Activated naive CD4-positive, alpha-beta T cell treated with anti-CD3 and anti-CD28 coated beads, Interleukin-2, amount 50 U/mL, for 72 hours (primary cell): Measurements from ENCODE around the gene POLR2F. TPM values are rescaled to one million over a fixed set of nuclear protein-coding genes. Genes with fewer than 3 reads are reported as not detected.

Experiments
- ATAC-seq, 2 donors: fragments of 150-1000 bp; cut with Tn5 transposase; 2 replicates each; pipeline ENCODE4 v1.10.0; 2021; ENCODE audit warnings: mild to moderate bottlenecking in 2 of 2, moderate library complexity in 2 of 2
- DNase-seq, 2 donors: peaks; one replicate each; pipeline ENCODE4 v3.0.0; 2021 to 2022; ENCODE audit warnings: low spot score in 2 of 2
- H3K27ac Mint-ChIP-seq, 2 donors: one replicate each; pipeline ENCODE4 v1.8.0; 2022; ENCODE audit warnings: mild to moderate bottlenecking in 2 of 2, mixed read lengths in 2 of 2
- H3K36me3 Mint-ChIP-seq, 2 donors: one replicate each; pipeline ENCODE4 v1.8.0; 2022; ENCODE audit warnings: mixed read lengths in 2 of 2
- H3K9me3 Mint-ChIP-seq, 2 donors: one replicate each; pipeline ENCODE4 v1.8.0; 2022; ENCODE audit warnings: mixed read lengths in 2 of 2
- total RNA-seq, 2 donors: library from RNA; stranded (reverse); gene quantifications; one replicate each; pipeline ENCODE4 v1.2.3, GENCODE V29; 2022

Gene POLR2F
- total RNA-seq, 2 donors from 2014 or later, result 55.3 to 70.3 TPM

DNA sequence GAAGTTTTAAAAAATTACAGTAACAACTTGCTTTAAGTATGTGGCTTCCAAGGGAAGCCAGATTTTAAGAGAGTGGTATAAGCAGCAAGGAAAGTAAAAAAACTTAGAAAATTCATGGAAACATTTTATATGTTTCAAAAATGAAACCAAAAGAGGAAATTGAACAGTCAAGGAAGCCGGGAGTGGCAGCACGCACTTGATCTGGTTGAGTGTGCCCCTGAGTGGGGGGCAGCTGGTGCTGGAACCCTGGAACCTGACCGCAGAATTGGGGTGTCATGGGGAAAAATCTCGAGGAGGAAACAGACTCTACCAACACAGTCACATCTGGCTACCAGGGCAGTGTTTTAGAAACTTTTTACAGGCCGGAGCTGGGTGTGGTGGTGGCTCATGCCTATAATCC is 33.4 kb upstream of the POLR2F start:
- peak overlapping the region; percentile 90 to 95 for H3K27ac Mint-ChIP-seq
- H3K9me3 Mint-ChIP-seq, result no peaks in the 10 kb centered on the region
- no peaks in the 10 kb centered on the region for H3K36me3 Mint-ChIP-seq
- ATAC-seq, result no peak
- DNase-seq, result no peak

DNA sequence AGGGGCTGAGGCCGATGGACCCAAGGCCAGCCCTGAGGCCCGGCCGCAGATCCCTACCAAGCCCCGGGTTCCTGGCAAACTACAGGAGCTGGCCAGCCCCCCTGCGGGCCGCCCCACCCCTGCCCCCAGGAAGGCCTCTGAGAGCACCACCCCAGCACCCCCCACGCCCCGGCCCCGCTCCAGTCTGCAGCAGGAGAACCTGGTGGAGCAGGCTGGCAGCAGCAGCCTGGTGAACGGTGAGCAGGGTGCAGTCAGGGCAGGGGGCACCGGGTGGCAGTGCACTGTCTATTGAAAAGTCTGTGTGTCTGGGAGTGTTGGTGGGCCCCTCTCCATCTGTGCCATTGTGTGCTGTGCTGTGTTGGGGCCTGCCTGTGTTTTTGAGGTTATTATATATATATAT is 31.3 kb upstream of the POLR2F start:
- no peak for ATAC-seq

DNA sequence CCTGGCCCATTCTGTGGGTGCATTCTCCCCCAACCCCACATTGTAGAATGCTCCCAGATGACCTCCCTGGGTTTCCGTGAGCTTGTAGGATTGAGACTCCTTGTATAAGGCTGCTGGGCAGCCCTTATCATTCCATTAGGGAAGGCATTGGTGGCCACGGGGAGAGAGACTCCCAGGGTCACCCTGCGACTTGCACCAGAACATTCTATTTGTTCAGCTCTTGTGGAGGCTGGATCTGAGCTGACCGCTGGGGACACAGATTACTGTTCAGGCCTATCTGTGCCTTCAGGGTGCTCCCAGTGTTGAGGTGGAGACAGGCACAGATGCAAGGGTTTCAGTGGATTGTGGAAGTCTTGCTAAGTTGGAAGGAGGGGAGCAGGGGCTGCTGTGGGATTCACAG is 29.6 kb upstream of the POLR2F start:
- Mint-ChIP-seq H3K9me3 (no peaks in the 10 kb centered on the region), H3K27ac (peak overlapping the region; percentile 27 to 44), H3K36me3 (no peaks in the 10 kb centered on the region)
- ATAC-seq, result no peak
- DNase-seq, result no peak

More for the DNA sequence above, 31.3 kb upstream of the POLR2F start:
- no peaks in the 10 kb centered on the region for H3K9me3 Mint-ChIP-seq
- no peak overlapping the region for H3K27ac Mint-ChIP-seq
- no peak for DNase-seq
- H3K36me3 Mint-ChIP-seq, result no peaks in the 10 kb centered on the region

DNA sequence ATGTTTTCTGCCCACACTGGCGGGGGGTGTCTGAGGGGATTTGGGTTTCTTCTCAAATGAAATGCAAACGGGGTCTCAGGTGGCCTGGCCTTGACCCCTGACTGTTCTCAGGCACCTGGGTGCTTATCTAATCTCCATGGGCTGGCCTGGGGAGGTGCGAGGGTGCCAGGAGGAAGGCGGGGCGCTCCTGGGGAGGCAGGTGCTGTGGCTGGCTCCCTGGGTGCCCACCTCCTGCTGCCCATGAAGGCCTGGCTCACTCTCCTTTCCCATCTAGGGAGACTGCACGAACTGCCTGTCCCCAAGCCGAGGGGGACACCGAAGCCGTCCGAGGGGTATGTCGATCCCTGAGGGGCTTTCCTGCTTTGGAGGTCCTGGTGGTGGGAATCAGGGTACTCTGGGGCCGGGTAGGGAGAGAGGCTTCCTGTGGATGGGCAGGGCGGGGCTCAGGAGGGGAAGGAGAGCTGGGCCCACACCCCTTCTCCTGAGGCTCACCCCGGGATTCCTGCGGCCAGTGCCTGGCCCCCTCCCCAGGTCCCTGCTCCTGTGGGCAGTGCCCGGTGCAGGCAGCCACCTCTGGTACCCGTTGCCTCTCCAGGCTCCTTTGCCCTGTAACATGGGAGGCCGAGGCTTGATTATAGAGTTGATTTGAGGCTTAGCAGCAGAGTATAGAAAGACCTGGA is 29.0 kb upstream of the POLR2F start:
- ATAC-seq (no peak), DNase-seq (no peak)
- Mint-ChIP-seq H3K36me3 (no peaks in the 10 kb centered on the region), H3K27ac (peak overlapping the region in 1 of 2 donors; percentile 27), H3K9me3 (no peaks in the 10 kb centered on the region)

DNA sequence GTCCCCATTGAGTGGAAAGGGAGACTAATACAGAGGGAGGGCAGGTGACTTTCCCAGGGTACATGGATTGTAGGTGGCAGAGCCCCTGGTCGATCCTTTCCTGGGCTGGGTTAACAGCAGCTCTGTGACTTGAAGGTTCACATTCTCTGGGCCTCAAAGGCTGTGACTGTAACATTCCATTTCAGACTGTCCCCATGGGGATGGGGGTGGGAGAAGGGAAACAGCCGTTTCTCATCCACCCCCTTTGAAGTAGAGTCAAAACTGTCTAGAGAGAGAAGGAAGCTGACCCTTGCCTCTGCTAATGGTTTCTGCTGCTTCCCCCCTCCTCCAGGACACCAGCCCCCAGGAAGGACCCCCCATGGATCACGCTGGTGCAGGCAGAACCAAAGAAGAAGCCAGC is 28.2 kb upstream of the POLR2F start:
- no peak for DNase-seq
- no peak overlapping the region for H3K27ac Mint-ChIP-seq

DNA sequence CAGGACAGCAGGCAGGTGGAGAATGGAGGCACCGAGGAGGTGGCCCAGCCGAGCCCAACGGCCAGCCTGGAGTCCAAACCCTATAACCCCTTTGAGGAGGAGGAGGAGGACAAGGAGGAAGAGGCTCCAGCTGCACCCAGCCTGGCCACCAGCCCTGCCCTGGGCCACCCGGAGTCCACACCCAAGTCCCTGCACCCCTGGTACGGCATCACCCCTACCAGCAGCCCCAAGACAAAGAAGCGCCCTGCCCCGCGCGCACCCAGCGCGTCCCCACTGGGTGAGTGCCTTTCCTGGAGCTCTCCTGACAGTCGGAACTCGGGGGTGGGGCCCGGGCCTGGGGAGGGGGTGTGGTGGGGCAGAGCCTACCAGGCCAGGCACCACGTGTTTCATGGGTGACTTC is 27.7 kb upstream of the POLR2F start:
- ATAC-seq, result no peak
- no peak overlapping the region for H3K27ac Mint-ChIP-seq

More for the DNA sequence above, 28.2 kb upstream of the POLR2F start:
- no peak for ATAC-seq
- H3K36me3 Mint-ChIP-seq, result no peaks in the 10 kb centered on the region
- no peaks in the 10 kb centered on the region for H3K9me3 Mint-ChIP-seq

DNA sequence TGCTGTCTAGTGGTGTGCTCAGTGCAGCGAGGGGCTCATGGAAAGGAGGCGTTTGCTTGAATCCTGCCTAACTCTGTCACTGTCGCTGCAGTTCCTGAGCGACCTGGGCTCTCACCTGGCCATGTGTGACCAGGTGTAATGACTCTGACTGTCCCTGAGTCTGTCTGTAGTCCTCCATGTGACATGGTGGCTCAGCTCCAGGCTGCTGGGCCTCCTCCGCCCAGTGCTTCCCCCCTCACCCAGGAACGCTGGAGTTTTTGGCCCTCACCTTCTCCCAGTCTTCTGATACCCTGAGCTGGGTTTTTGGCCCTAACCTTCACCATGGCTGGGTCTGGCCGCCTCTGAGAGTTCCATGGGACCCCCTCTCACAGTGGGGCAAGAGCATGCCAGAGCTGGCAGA is 27.1 kb upstream of the POLR2F start:
- no peaks in the 10 kb centered on the region for H3K9me3 Mint-ChIP-seq
- DNase-seq, result no peak
- peak overlapping the region in 1 of 2 donors; percentile 40 for H3K27ac Mint-ChIP-seq
- no peaks in the 10 kb centered on the region for H3K36me3 Mint-ChIP-seq
- ATAC-seq, result no peak

More for the DNA sequence above, 27.7 kb upstream of the POLR2F start:
- no peak for DNase-seq
- no peaks in the 10 kb centered on the region for H3K36me3 Mint-ChIP-seq
- no peaks in the 10 kb centered on the region for H3K9me3 Mint-ChIP-seq

DNA sequence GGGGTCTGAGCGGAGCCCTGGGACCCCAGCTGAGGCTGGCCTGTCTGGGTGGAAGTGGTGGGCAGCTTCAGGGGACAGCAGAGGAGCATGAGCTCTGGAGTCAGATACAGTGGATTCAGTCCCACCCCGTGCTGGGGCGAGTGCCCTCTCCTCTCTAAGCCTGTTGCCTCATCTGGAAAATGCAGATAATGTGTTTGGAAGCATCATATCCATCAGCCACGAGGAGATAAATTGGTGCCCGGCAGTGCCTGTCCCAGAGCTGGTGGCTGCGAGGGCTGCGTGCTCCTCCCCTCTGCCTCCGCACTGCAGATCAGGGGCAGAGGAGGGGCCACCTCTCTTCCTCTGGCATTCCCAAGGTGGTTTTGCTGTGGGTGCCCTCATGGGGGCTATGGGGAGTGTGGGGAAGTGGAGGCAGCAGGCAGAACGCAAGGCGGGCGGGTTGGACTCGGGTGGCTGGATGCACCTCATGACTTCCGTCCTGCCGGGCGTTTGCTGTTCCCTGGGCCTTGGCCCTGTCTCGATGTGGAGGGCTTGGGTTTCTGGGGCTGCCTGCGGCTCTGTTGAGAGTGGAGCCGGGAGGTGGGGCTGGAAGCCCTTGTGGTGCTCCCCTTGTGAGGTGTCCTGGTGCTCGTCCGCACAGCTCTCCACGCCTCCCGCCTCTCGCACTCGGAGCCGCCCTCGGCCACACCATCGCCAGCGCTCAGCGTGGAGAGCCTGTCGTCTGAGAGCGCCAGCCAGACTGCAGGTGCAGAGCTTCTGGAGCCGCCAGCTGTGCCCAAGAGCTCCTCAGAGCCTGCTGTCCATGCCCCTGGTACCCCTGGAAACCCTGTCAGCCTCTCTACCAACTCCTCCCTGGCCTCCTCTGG is 26.5 kb upstream of the POLR2F start:
- Mint-ChIP-seq H3K36me3 (no peaks in the 10 kb centered on the region), H3K27ac (peak overlapping the region in 1 of 2 donors; percentile 40), H3K9me3 (no peaks in the 10 kb centered on the region)
- ATAC-seq (no peak), DNase-seq (no peak)

DNA sequence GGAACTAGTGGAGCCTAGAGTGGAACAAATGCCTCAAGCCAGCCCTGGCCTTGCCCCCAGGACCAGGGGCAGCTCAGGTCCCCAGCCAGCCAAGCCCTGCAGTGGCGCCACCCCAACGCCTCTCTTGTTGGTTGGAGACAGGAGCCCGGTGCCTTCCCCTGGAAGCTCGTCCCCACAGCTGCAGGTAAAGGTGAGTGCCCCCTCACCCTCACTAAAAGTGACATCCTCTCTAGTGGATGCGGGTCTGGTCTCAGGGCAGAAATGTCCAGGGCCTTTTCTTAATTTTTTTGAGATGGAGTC is 25.9 kb upstream of the POLR2F start:
- DNase-seq, result no peak
- no peaks in the 10 kb centered on the region for H3K36me3 Mint-ChIP-seq
- ATAC-seq, result no peak
- H3K9me3 Mint-ChIP-seq, result no peaks in the 10 kb centered on the region
- H3K27ac Mint-ChIP-seq, result no peak overlapping the region

DNA sequence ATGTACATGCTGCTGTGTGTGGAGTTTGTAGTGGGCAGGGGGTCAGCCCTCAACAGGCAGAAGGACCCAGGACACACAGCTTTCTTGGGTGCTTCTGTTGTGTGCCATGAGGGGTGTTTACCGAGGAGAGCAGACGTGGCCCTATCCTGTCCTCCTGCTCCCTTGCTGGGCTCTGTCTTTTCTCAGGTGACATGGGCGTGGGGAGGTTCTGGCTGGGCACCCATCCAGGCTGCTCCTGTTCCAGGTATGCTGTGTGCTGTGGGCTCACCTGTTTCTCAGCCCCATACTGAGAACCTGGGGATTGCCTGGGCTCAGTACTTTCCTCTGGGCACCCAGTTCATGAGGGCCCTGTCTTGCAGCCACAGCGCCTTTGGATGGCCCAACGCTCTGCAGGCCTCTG is 24.1 kb upstream of the POLR2F start:
- DNase-seq (no peak), ATAC-seq (no peak)
- peak overlapping the region in 1 of 2 donors; percentile 69 for H3K27ac Mint-ChIP-seq
- H3K9me3 Mint-ChIP-seq, result no peaks in the 10 kb centered on the region
- H3K36me3 Mint-ChIP-seq, result no peaks in the 10 kb centered on the region

DNA sequence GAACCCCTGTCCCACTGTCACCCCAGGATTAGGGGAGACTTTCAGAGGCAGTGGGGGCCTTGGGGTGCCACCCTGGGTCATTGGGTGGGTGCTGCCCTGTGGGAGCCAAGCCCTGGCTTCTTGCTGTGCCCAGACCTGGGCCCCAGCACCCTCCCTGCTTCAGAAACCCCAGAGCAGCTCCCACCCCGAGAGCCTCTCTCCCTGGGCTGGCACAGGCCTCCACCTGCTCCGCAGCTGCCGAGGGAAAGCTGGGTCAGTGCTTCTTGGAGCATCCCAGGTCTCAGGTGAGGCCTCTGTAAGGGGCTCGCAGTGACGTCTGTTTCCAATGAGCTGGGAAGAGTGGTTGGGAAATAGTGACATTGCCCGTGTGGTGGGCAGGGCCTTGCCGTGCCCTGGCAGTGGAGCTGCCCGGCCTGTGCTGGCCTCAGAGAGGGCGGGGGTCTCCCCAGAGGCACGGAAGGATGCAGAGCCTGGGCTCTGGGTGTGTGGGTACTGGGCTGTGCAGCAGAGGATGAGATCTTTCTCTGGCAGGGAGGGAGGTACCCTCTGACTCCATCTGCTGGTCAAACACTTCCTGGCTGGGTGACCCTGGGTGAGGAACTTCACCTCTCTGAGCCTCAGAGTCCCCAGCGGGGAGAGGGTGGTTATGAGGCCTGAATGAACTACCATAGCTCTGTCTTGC is 23.1 kb upstream of the POLR2F start:
- DNase-seq (no peak), ATAC-seq (no peak)
- Mint-ChIP-seq H3K27ac (peak overlapping the region in 1 of 2 donors; percentile 69), H3K9me3 (no peaks in the 10 kb centered on the region), H3K36me3 (no peaks in the 10 kb centered on the region)

DNA sequence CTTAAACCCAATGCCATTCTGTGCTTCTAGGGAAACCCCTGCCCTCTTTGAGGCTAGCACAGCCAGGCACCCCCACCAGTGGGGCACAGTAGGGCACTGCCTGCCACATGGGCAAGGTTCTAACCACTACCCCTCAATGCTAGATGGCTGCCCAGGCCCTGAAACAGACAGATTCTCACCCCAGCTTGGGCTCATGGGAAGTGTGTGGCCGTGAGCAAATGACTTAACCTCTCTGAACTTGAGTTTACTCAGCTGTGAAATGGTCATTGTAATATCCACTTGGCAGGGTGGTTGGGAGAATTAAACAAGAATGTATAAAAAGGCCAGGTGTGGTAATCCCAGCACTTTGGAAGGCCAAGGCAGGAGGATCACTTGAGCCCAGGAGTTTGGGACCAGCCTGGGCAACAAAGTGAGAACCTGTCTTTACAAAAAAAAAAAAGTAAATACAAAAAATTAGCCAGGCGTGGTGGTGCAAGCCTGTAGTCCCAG is 22.5 kb upstream of the POLR2F start:
- ATAC-seq, result no peak
- DNase-seq, result no peak
- Mint-ChIP-seq H3K27ac (peak overlapping the region in 1 of 2 donors; percentile 69), H3K9me3 (no peaks in the 10 kb centered on the region), H3K36me3 (no peaks in the 10 kb centered on the region)

DNA sequence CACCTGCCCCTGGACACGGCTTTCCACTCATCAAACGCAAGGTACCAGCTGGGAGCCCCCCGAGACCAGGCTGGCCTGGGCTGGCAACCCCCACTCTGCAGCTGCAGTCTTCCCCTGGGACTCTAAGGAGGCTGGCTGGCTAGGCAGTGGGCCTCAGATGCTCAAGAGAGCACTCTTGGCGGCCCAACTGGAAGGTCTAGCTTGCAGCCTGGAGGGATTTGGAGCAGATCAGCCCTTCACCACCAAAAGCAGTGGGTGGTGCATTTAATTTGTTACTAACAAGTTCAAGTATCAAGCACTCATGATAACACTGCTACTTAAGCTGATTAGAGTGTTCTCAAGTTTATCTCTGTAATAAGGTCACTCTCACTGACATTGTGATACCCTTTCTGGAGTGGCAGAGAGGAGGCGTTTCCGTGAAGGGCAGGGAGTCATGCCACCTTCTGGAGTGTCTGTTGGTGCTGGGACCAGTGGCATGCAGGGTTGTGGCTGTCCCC is 21.6 kb upstream of the POLR2F start:
- Mint-ChIP-seq H3K9me3 (no peaks in the 10 kb centered on the region), H3K36me3 (no peaks in the 10 kb centered on the region), H3K27ac (peak overlapping the region; percentile 44 to 79)
- ATAC-seq (no peak), DNase-seq (no peak)

DNA sequence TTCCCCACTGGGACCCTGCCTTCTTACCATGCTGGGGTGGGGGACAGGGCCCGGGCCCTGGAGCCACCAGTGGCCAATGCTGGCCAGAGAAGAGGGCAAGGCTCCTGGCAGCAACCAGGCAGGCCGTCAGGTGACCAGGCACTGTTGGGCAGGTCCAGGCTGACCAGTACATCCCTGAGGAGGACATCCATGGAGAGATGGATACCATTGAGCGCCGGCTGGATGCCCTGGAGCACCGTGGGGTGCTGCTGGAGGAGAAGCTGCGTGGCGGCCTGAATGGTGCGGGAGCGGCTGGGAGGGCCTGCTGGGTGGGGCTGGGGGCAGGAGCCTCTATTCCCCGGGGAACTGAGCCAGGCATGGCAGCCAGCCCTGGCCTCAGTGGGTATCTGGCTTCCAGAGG is 21.1 kb upstream of the POLR2F start:
- Mint-ChIP-seq H3K36me3 (no peaks in the 10 kb centered on the region), H3K27ac (peak overlapping the region in 1 of 2 donors; percentile 79), H3K9me3 (no peaks in the 10 kb centered on the region)
- DNase-seq, result no peak
- ATAC-seq, result no peak

DNA sequence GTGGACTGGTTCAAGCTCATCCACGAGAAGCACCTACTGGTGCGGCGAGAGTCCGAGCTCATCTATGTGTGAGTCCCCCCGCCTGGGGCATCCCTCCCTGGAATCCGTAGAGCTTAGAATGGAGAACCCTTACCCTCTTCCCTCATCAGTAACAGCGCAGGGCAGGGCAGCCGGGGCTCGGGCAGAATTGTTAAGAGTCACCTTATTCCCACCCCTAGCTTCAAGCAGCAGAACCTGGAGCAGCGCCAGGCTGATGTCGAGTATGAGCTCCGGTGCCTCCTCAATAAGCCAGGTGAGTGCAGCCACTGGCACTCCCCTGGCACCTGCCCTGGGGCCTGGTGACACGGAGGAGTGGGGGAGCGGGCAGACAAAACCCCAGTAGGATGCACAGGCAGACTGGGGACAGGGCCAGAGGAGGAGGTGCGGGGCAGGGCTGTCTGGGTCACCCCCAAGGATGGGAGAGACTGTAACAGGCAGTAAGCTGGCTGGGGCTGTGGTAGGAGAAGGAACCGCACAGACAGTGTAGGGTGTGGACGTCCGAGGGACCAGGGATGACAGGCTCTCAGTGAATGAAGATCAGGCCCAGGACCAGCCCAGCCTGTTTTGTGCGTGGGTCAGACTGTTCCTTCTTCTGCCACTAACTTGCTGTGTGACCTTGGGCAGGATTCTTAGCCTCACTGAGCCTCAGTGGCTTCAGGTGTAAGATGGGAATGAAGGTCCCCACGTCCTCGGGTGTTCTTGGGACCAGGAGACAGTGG is 20.5 kb upstream of the POLR2F start:
- Mint-ChIP-seq H3K27ac (peak overlapping the region in 1 of 2 donors; percentile 71), H3K9me3 (no peaks in the 10 kb centered on the region), H3K36me3 (no peaks in the 10 kb centered on the region)
- ATAC-seq (no peak), DNase-seq (no peak)

DNA sequence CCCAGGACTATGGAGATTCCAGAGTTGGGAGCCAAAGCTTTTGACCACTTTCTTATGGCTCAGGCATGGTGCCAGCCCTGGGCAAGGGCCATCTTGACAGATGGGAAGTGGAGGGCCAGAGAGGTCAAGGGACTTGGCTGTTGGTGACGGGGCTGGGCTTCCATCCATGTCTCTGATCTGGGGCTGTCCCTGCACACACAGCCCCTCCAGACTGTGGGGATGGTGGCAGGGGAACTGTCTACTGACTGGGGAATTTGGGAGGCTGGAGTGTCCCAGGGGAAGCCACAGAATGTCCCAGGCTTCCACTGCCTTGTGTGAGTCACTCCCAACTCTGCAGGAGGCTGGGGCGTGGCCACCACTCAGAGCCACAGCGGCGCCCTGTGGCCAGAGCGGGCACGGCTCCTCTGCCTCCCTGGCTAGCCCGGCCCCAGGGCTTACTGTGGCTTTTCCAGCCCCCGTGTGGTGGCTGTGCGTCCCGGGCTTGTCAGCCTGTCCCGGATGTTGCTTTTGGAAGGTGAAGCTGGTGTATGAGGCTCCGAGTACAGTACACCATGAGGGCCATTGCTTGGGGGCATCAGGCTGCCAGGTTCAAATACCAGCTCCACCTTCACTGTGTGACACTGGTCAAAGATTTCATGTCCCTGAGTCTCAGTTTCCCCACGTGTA is 19.7 kb upstream of the POLR2F start:
- Mint-ChIP-seq H3K36me3 (no peaks in the 10 kb centered on the region), H3K27ac (peak overlapping the region in 1 of 2 donors; percentile 71), H3K9me3 (no peaks in the 10 kb centered on the region)
- ATAC-seq (peak; percentile 99), DNase-seq (peak; percentile 92)
